Limb (tissue), 2 donors: ENCODE results near the gene PCDHGA12.

Experiments used
- DNase-seq, 2 donors: peaks; one replicate each; pipeline ENCODE4 v3.0.0-alpha.2; 2016; ENCODE audit errors: extremely low spot score in 2 of 2

PCDHGA12 gene

GRCh38 chr5:141439411-141440141, 9.3 kb downstream of the PCDHGA12 start:
- no peak for DNase-seq

- DNase-seq: no peak
These were observed 10.0 kb downstream of the PCDHGA12 start for GRCh38 chr5:141440341-141440740.

GRCh38 chr5:141441571-141442170, 11.4 kb downstream of the PCDHGA12 start:
- no peak for DNase-seq

DNA sequence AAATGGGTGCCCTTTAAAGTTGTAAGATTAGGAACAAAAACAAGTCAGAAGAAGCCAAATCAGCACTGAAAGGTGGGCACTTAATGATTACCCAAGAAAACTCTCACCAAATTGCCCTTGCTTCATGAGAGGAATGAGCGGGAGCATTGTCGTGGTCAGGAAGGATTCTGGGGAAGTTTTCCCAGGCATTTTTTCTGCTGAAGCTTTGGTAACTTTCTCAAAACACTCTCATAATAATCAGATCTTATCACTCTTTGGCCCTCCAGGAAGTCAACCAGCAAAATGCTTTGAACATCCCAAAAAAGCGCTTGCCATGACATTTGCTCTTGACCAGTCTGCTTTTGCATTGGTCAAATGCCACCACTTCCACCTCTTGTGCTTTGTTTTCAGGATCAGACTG, 35.0 kb downstream of the PCDHGA12 start:
- no peak for DNase-seq

DNA sequence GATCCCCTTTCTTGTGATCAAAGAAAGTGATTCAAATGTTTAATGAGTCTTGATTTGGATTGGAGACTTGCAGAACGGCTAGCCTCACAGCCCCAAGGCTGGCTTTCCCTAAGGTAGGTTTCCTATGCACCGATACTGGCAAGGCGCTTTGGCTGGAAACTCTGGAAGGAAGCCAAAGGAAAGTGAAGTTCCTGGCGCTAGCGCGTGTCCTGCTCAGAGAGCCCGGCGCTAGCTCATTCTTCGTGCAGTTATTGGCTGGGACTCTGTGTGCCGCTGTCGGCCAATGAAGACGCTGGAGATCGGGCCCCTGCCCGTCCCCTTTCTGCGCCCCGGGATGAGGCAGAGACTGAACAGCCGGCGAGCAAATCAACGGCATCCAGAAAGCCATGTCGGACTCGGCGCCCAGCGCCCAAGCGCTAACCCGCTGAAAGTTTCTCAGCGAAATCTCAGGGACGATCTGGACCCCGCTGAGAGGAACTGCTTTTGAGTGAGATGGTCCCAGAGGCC, 45.4 kb downstream of the PCDHGA12 start, which contains the start of gene PCDHGC3:
TSS of gene PCDHGC3 (plus strand) at position 342 of the 507 bp plus-strand sequence. CDS start at position 493, 151 bp downstream.
- DNase-seq: peak; percentile 91 to 96

DNA sequence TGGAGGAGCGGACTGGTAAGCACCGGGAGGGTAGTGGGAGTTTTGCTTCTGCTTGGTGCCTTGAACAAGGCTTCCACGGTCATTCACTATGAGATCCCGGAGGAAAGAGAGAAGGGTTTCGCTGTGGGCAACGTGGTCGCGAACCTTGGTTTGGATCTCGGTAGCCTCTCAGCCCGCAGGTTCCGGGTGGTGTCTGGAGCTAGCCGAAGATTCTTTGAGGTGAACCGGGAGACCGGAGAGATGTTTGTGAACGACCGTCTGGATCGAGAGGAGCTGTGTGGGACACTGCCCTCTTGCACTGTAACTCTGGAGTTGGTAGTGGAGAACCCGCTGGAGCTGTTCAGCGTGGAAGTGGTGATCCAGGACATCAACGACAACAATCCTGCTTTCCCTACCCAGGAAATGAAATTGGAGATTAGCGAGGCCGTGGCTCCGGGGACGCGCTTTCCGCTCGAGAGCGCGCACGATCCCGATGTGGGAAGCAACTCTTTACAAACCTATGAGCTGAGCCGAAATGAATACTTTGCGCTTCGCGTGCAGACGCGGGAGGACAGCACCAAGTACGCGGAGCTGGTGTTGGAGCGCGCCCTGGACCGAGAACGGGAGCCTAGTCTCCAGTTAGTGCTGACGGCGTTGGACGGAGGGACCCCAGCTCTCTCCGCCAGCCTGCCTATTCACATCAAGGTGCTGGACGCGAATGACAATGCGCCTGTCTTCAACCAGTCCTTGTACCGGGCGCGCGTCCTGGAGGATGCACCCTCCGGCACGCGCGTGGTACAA, 46.0 kb downstream of the PCDHGA12 start:
- peak; percentile 70 to 88 for DNase-seq

DNA sequence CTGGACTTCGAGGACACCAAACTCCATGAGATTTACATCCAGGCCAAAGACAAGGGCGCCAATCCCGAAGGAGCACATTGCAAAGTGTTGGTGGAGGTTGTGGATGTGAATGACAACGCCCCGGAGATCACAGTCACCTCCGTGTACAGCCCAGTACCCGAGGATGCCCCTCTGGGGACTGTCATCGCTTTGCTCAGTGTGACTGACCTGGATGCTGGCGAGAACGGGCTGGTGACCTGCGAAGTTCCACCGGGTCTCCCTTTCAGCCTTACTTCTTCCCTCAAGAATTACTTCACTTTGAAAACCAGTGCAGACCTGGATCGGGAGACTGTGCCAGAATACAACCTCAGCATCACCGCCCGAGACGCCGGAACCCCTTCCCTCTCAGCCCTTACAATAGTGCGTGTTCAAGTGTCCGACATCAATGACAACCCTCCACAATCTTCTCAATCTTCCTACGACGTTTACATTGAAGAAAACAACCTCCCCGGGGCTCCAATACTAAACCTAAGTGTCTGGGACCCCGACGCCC, 46.8 kb downstream of the PCDHGA12 start:
- no peak for DNase-seq

DNA sequence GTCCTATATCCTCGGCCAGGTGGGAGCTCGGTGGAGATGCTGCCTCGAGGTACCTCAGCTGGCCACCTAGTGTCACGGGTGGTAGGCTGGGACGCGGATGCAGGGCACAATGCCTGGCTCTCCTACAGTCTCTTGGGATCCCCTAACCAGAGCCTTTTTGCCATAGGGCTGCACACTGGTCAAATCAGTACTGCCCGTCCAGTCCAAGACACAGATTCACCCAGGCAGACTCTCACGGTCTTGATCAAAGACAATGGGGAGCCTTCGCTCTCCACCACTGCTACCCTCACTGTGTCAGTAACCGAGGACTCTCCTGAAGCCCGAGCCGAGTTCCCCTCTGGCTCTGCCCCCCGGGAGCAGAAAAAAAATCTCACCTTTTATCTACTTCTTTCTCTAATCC, 47.5 kb downstream of the PCDHGA12 start:
- no peak for DNase-seq

DNA sequence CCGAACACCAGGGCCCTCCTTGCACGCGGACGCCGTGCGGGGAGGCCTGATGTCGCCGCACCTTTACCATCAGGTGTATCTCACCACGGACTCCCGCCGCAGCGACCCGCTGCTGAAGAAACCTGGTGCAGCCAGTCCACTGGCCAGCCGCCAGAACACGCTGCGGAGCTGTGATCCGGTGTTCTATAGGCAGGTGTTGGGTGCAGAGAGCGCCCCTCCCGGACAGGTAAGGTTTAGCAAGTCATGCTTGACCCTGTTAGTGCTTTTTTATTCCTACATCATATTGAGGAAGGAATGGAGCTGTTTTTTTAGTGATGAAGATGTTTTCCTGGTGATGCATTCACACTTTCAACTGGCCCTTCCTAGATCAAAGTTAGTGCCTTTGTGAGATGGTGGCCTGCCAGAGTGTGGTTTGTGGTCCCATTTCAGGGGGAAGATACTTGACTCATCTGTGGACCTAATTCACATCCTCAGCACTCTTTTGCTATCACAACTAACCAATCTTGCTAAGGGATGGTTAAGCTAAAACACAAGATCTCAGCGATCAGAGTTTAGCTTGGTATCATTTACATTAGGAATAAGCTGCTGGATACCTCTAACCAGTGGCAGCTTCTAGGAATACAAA, 48.1 kb downstream of the PCDHGA12 start:
- no peak for DNase-seq

DNA sequence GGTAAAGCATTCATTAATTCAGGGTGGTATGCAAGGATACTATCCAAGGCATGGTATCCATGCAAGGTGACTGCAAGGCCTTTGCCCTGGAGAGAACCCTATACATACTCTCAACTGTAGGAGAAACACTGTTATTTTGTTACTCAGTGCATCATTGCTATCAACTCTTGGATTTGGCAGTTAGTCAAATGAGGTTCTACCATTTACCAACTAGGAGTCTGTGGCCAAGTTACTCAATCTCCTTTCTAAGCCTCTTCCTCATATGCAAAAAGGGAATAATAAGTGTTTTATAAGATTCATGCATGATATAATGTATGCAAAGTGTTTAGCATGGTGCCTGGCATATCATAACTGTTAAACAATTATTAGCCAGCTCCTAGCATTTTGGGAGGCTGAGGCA, 49.5 kb downstream of the PCDHGA12 start:
- DNase-seq: no peak
